Activated CD4-positive, alpha-beta T cell treated with anti-CD3 and anti-CD28 coated beads, Interleukin-2, amount 50 U/mL, for 16 hours (primary cell): ENCODE results near the gene ATG7.
"Not testable (repeated sequence)": the region's sequence is repeated elsewhere in the genome, so short reads cannot be mapped to it uniquely, and the experiment has no call there.

Experiments
- DNase-seq: peaks from one replicate; pipeline ENCODE4 v3.0.0-alpha.2; 2020

The ATG7 gene

GRCh38 chr3:11574981-11575669 lies 302.9 kb downstream of the ATG7 start:
- no peak for DNase-seq

- DNase-seq = no peak
Measured at GRCh38 chr3:11575677-11576076, 303.5 kb downstream of the ATG7 start.

DNA sequence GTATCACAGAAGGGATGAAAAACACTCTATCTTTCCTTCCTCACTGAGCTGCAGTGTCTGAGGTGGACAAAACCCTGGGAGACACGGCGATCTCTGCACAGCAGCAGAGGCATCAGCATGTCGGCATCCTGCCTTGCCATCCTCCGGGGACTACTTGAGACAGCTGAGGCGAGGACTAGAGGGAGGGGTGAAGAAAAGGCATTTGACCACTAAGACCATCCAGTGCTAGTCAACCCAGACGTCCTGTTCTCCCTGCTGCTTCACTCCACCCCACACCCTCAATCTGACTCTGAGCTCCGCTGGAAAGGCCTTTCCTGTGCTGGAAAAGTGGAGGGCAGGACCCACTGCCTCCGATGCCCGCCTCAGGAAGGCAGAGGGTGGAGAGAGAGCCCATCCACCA lies 304.3 kb downstream of the ATG7 start:
- no peak for DNase-seq

GRCh38 chr3:11578169-11578568 lies 306.0 kb downstream of the ATG7 start:
- DNase-seq = no peak

DNA sequence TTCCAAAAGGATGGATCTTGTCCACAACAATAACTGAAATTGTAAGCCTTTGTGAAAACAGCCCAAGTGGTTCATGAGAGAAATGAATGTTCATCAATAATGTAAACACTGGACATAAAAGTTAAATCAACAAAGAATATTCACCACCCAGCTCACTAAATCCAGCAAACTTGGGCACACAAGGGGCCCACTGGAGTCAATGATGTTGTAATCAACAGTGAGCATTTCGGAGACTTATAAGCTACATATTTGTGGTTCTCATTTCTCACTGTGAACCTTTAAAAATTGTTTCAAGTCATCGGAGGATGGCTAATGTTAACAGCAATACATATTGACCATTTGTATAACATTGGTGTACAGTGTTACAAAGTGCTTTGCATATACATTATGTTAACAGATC lies 308.4 kb downstream of the ATG7 start:
- DNase-seq = no peak

GRCh38 chr3:11581237-11582190 lies 309.3 kb downstream of the ATG7 start:
- DNase-seq = no peak

DNA sequence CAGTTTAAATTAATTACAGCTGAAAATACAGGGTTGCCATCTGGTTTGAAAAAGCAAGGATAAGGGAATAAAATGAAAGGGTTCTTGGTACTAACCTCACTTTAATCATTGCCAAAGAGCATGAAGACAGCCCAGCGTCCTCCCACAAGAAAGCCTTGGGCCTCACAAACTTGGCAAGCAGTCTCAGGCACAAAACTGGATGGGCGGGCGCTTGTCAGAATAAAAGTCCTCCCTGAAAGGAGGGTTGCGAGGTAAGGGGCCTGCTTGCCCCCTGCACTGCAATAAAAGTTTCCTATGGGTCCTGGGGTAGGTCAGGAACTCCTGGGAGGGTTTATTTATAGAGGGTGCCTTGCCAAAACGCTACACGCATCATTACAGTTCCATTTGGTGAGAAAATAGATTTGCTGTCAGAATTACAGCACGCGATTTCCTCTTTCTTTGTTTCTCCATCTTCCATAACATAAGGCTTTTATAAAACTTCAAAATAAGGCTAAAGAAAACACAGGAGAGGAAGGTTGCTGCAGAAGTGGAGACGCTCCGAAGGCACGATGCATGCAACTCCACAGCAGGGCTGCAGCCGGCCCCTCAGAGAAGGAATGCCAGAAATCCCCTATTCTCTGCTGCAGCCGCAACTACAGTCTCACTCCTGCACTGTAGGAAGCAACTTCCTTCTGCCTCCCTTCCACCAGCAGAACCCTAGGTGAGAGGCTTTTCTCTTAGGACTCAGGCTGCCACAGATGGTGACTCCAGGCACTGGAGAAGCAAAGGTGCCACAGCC lies 310.2 kb downstream of the ATG7 start:
- DNase-seq = no peak

- DNase-seq = no peak
Measured at GRCh38 chr3:11583235-11583634, 311.0 kb downstream of the ATG7 start.

- no peak for DNase-seq
Measured at GRCh38 chr3:11583638-11584046, 311.4 kb downstream of the ATG7 start.

DNA sequence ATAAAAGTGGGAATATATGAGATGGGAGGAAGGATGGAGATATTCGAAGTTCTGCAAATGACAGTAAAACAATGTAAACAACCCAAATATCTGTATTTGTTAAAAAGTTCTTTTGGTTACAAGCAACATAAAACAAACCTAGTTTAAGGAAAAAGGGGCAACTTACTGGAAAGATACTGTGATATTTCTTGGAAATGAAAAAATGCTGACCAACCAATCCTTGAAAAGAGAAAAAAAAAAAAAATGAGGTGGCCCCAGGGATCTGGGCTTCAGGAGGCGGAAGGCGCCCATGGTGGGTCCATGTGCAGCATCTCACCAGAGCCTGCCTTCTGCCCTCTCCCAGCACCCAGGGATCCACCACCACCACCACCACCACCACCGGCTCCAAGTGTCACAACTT lies 312.4 kb downstream of the ATG7 start:
- no peak for DNase-seq

DNA sequence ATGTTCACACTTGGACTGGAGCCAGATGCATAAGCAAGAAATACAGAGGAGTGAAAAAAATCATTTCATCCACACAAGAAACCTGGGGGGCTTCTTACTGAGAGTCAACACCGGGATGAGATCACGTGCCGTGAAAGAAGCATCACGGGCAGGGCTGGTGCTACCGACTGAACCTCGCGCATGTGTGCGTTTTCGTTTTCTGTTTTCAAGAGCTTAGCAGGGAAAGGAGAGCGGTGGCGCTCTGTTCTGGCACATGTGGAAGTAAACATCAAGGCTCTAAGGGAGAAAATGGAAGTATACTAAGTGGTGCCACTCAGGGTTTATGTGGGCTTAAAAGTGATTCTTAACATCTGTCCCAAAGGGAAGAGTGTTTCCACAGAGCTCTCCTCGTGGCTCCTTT lies 315.6 kb downstream of the ATG7 start:
- DNase-seq = no peak

- no peak for DNase-seq
Measured at GRCh38 chr3:11588338-11588737, 316.1 kb downstream of the ATG7 start.

GRCh38 chr3:11588755-11589154 lies 316.6 kb downstream of the ATG7 start:
- no peak for DNase-seq

DNA sequence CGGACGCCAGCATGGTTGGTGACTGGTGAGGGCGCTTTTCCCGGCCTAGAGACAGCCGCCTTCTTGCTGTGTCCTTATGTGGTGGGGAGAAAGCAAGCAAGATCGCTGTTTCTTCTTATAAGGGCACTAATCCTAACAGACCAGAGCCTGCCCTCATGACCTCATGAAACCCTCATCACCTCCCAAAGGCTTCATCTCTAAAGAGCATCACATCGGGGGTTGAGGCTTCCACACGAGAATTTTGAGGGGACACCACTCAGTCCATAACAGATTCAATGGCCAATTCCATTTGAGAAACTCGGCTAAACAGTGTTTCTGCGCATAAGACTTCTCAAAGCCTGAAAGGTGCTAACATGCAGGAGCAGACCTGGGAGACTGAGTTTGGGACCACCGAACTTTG lies 317.5 kb downstream of the ATG7 start:
- DNase-seq = no peak

GRCh38 chr3:11591002-11591355 lies 318.8 kb downstream of the ATG7 start:
- no peak for DNase-seq

- no peak for DNase-seq
Measured at GRCh38 chr3:11591391-11592282, 319.4 kb downstream of the ATG7 start.

GRCh38 chr3:11592445-11593298 lies 320.5 kb downstream of the ATG7 start:
- DNase-seq = no peak

DNA sequence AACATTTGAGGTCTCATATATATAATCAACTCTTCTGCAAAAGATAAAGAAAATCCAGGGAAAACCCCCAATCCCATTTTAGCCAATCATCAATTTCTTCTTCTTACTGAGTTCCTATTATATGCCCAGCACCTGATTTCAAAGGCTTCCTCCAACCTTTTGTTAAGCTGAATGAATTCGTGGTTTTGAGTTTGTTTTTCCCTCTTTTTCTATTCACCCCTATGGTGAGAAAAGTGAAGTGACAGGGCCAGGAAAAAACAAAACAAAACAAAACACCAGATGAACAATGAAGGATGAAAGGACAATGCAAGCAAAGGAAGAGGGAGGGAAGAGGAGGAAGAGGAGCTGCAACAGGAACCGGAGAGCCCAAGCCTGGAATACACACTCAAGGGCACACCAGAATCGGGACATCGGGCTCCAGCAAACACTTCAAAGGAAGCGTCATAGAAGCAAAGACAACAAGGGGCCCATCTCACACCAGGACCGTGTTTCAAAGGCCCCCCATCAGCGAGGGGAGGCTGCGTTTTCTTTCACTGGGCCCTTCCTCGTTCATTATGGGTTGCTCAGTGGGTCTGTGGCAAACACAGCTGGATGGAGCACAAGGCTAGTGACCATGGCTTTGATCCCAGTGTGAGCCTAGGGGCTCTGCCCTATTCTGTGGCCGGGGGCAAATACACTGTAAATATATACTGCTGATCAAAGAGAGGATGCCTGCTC lies 321.3 kb downstream of the ATG7 start:
- DNase-seq = no peak

DNA sequence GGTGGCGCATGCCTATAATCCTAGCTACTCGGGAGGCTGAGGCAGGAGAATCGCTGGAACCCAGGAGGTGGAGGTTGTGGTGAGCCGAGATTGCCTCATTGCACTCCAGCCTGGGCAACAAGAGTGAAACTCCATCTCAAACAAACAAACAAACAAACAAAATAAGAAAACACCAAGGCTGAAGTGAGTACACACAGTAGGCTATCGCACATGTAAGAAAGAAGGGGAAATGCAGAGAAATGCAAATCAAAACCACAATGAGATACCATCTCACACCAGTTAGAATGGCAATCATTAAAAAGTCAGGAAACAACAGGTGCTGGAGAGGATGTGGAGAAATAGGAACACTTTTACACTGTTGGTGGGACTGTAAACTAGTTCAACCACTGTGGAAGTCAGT lies 322.8 kb downstream of the ATG7 start:
- DNase-seq = not testable (repeated sequence)

GRCh38 chr3:11596387-11596786 lies 324.2 kb downstream of the ATG7 start:
- DNase-seq = no peak
